GM19238 (cell line): ENCODE results near the gene PRKRIP1.
"Not testable (repeated sequence)": the region's sequence is repeated elsewhere in the genome, so short reads cannot be mapped to it uniquely, and the experiment has no call there.

ENCODE experiments used
- DNase-seq: peaks from one replicate; pipeline ENCODE4 v3.0.0; 2011; ENCODE audit warnings: low spot score; ENCODE audit not compliant: insufficient read length

Gene PRKRIP1, protein sequence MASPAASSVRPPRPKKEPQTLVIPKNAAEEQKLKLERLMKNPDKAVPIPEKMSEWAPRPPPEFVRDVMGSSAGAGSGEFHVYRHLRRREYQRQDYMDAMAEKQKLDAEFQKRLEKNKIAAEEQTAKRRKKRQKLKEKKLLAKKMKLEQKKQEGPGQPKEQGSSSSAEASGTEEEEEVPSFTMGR

DNA sequence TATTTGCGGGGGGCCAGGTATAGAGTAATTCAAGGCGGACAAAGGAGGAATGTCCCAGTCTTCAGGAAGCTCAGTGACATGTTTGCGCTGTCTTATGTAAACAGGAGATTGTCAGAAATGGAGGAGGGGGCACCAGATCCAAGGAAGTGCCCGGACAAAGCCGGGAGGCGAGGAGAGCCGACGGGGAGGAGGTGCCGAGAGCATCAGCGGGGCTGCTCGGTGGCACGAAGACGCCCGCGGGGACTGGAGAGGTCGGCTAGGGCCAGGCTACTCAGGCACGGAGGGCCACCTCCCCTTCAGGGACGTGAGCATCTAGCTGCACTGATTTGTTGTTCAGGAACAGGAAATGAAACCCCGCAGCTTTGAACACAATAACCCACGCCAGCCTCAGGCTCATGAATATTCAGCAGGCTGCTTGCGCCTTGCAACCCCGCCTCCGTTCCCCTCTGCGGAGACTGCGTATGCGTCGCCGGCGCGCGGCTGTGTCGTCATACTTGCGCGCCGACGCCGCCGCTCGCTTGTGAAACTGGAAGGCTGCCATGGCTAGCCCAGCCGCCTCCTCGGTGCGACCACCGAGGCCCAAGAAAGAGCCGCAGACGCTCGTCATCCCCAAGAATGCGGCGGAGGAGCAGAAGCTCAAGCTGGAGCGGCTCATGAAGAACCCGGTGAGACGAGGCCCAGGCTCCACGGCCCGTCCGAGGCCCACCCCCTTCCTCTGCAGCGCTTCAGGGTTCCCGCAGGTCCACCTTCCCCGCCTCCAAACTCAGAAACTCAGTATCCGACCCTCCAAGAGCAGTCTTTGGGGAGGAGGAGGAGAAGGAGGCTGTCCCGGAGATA lies at the start of gene PRKRIP1:
Gene PRKRIP1 (plus strand): TSS at position 491 of the 837 bp plus-strand sequence. CDS start 49 bp downstream, at position 540.
- peak; percentile 83 for DNase-seq

DNA sequence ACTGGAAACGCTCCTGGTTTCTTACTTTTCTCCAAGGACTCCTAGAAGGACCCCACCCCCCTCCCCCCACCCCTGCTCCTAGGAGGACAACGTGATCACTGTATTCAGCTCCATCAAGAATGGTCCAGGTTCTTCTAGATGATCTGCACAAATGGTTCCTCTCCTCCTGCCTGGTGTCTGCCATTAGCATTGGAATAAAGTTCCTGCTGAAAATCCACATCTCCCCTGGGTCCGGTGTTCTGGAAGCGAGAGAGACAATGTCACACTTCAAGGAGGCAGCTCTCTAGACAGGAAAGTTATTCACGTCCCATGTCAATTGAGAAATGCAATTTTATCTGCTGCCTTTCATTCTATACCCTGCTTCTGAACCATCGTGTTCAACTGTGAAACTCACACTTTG lies 49.2 kb upstream of the PRKRIP1 start:
- DNase-seq, result not testable (repeated sequence)

DNA sequence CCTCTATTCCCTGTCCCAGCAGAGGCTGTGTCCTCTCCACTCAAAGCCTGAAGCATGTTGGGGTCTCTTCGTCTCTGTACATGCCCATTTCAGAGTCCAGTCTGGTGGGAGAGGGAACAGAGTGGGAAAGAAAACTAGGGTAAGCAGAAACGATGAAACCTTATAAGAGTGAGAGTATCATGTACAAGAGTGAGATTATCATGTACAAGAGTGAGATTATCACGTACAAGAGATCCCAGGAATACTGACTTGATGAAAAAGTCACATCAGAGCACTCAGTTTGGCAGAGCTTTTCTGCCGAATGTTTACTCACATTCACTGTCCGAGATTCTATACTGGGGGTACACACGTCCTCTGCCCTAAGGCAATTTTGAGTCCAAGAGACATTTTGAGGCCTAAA lies 39.8 kb upstream of the PRKRIP1 start, which contains the start of gene SPDYE6:
Gene SPDYE6 (minus strand): TSS at position 101 of the 400 bp plus-strand sequence. CDS start 421 bp downstream, outside the sequence.
- DNase-seq, result not testable (repeated sequence)

GRCh38 chr7:102363549-102364393 lies 32.4 kb upstream of the PRKRIP1 start:
- DNase-seq, result peak; percentile 77

GRCh38 chr7:102364394-102364886 lies 31.7 kb upstream of the PRKRIP1 start:
- not testable (repeated sequence) for DNase-seq

DNA sequence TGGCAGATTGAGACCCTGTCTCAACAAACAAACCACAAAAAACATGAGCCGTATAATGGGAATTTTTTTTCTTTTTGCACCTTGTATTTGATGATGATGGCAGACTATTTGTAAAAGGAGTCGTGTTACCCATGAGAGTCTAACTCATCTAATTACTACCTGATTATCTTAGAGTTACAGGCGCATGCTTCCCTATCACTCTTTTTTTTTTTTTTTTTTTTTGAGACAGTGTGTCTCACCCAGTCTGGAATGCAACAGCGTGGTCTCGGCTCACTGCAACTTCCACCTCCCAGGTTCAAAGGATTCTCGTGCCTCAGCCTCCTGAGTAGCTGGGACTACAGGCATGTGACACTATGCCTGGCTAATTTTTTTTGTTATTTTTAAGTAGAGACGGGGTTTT lies 30.8 kb upstream of the PRKRIP1 start:
- DNase-seq, result not testable (repeated sequence)

GRCh38 chr7:102370038-102370437 lies 26.1 kb upstream of the PRKRIP1 start:
- DNase-seq, result not testable (repeated sequence)

DNA sequence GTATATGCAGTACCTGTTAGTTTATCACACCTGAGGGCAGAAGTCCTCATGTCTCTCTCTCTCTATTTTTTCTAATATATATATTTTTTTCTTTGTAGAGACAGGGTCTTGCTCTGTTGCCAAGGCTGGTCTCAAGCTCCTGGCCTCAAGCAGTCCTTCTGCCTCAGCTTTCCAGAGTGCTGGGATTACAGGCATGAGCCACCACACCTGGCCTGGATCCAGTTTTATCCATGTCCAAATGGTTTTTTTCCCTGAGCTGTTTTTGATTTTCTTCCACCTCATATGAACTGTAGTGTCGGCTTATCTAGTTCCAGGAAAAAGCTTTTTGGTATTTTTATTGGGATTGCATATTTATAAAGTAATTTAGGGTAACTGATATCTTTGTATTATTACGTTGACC lies 23.4 kb upstream of the PRKRIP1 start:
- DNase-seq, result not testable (repeated sequence)

DNA sequence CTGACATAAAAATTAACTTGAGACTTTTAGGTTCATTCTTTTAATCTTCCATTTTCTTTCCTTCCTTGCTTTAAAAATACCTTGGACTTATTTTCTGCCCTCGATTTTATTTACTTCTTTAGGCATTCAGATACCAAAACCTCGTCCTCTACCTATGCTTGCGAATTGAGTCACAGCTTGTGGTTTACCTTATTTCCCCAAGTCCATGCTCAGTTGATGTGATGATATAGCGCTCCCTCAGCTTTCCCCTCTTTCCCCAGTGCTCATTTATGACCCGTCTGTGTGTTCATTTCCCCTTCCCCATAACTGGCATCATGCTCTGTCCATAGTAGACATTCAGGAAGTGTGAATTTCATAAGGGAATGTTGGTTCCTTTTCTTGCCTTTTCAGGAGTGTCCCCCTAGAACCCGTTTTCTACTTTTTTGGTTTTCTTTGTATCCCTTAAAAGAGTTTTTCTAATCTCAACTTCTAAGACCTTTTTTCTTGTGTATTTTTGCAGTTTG lies 19.1 kb upstream of the PRKRIP1 start:
- DNase-seq, result no peak

DNA sequence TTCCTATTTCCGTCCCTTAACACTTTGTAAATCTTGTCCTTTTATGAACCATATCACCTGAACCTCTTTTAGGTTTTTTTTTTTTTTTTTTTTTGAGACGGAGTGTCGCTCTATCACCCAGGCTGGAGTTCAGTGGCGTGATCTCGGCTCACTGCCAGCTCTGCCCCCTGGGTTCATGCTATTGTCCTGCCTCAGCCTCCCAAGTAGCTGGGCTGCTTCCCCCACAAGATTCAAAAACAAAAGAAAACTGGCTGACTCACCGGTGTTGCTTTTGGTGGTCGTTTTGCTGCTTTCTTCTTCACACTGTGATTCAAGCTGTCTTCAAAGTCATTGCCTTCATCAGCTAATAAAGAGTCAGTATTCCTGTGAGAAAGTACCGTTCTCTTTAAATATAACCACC lies 15.3 kb upstream of the PRKRIP1 start:
- DNase-seq, result not testable (repeated sequence)

GRCh38 chr7:102381696-102382425 lies 14.3 kb upstream of the PRKRIP1 start:
- DNase-seq, result not testable (repeated sequence)

DNA sequence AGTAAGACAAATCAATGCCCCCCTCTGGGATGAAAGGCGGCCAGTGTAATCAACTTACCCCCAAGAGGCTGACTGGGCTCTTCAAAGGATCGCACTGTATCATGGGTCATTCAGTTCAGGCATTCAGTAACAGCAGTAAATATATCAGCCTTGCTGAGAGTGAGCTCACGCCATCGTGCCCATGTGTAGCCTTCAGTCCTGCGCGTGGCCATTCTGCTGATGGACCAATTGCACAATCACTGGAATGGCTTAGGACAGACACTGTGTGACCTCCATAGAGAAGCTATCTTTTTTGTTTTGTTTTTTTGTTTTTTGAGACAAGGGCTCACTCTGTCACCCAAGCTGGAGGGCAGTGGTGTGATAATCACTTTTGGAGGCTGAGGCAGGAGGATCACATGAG lies 9.1 kb upstream of the PRKRIP1 start:
- DNase-seq, result no peak

GRCh38 chr7:102389810-102390209 lies 6.4 kb upstream of the PRKRIP1 start:
- no peak for DNase-seq

DNA sequence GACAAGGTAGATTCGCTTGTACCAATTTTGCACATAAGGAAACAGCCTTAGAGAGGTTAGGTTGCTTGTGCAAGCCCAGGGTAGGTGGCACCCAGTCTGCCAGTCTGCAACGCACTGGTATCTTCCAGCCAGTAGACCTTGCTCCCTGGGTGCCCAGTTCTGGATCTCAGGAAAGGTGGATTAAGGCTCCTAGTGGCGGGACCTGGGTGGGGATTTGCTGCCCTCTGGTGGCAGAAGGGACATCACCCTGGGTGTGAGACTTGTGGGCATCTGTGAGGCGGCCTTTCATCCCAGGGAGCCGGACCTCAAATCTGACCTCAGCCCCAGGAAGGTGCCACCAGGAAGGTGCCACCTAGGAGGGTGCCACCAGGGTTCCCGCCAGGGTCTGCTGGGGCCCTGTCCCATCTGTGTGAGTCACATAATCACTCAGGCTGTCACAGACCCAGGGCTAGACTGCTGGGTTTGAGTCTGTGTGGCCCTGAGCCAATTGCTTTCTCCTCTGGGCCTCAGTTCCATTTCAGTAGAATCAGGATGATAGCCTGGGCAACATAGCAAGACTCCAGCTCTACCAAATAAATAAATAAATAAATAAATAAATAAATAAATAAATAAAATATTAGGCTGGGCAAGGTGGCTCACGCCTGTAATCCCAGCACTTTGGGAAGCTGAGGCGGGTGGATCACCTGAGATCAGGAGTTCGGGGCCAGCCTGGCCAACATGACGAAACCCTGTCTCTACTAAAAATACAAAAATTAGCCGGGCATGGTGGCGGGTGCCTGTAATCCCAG lies 5.3 kb upstream of the PRKRIP1 start:
- DNase-seq, result peak; percentile 41

GRCh38 chr7:102392330-102392729 lies 3.8 kb upstream of the PRKRIP1 start:
- DNase-seq, result no peak

- DNase-seq, result no peak
Observed at GRCh38 chr7:102393467-102393866, 2.7 kb upstream of the PRKRIP1 start.

DNA sequence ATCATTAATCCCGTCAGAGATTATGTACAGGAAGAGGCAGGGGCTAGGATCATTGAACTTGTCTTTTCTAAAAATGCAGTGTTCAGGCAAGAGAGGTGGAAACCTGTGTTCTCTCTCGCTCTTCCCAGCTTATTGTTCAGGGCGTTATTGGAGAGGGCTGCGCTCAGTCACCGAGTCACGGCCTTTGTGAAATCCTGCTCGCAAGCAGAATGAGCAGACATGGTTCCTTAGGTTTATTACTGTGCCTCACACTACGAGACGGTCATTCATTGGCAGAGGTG lies 631 bp upstream of the PRKRIP1 start:
- DNase-seq, result no peak

- DNase-seq, result no peak
Observed at GRCh38 chr7:102396710-102397019, 502 bp downstream of the PRKRIP1 start.

DNA sequence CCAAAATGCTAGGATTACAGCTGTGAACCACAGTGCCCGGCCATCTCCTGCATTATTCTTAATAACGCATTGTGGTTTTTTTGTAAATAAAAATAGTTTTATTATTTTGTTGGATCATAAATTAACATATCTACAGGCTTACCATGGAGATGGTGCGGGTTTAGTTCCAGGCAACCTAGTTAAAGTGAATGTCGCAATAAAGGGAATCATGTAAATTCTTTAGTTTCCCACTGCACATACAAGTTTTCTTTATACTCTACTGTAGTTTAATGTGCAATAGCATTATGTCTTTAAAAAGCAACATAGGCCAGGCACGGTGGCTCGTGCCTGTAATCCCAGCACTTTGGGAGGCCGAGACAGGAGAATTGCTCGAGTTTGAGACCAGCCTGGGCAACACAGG lies 2.4 kb downstream of the PRKRIP1 start:
- no peak for DNase-seq

DNA sequence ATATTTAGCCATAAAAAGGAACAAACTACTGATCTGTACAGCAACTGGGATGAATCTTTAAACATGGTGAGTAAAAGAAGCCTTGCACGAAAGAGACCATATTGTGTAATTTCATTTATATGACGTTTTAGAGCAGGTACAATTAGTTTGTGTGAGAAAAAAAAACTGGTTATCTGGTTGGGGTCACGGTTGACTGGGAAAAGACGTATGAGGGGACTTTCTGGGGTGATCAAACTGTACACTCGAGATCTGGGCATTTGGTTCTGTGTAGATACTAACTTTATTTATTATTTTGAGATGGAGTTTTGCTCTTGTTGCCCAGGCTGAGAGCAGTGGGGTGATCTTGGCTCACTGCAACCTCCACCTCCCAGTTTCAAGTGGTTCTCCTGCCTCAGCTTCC lies 4.2 kb downstream of the PRKRIP1 start:
- DNase-seq, result no peak
